SJCRH30 (cell line): ENCODE data around the gene PIK3C2G. TPM values are rescaled to one million over a fixed set of nuclear protein-coding genes. Genes with fewer than 3 reads are reported as not detected.
"Not testable (repeated sequence)": the region's sequence is repeated elsewhere in the genome, so short reads cannot be mapped to it uniquely, and the experiment has no call there.

ENCODE experiments used
- DNase-seq, 2 experiments: peaks; one replicate each; pipeline ENCODE4 v3.0.0-alpha.2; 2015 to 2020
- H3K27ac ChIP-seq: fragments of 250-450 bp; sonication (Bioruptor Pico); 2 replicates; pipeline ENCODE4 v1.5.1; 2020; ENCODE audit warnings: mild to moderate bottlenecking, moderate library complexity
- H3K27me3 ChIP-seq: fragments of 250-450 bp; sonication (Bioruptor Pico); 2 replicates; pipeline ENCODE4 v1.5.1; 2020; ENCODE audit warnings: mild to moderate bottlenecking, moderate library complexity
- H3K36me3 ChIP-seq: fragments of 250-450 bp; sonication (Bioruptor Pico); 2 replicates; pipeline ENCODE4 v1.5.1; 2020; ENCODE audit warnings: mild to moderate bottlenecking, moderate library complexity
- H3K4me1 ChIP-seq: fragments of 250-450 bp; sonication (Bioruptor Pico); 2 replicates; pipeline ENCODE4 v1.5.1; 2020; ENCODE audit warnings: mild to moderate bottlenecking, moderate library complexity
- H3K4me3 ChIP-seq: fragments of 250-450 bp; sonication (Bioruptor Pico); 2 replicates; pipeline ENCODE4 v1.5.1; 2020; ENCODE audit warnings: mild to moderate bottlenecking, moderate library complexity
- H3K9me3 ChIP-seq: fragments of 250-450 bp; sonication (Bioruptor Pico); replicated peaks from 2 replicates; pipeline ENCODE4 v1.5.1; 2020; ENCODE audit warnings: mild to moderate bottlenecking, moderate library complexity
- total RNA-seq: library from RNA; depleted of rRNA; stranded (reverse); fragments of >200 nt; shearing (Covaris generic); gene quantifications from 2 replicates; pipeline ENCODE4 v1.2.3, GENCODE V29; 2014

PIK3C2G gene
- total RNA-seq, 1 experiment from 2014 or later, result 0.04 TPM

DNA sequence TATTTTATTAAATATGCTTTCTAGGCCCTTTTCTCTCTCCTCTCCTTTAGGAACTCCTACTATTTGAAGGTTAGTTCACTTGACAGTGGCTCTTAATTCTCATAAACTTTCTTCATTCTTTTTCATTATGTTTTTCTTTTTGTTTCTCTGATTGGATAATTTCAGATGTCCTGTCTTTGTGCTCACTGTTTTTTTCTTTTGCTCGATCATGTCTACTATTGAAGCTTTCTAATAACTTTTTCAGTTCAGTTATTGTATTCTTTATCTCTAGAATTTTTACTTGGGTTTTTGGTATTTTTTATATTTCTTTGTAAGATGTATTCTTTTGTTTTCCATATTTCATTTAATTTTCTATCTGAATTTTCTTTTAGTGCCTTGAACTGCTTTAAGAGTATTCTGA, 261.5 kb downstream of the PIK3C2G start:
- H3K4me3 ChIP-seq, result no peak overlapping the region
- 0 out of 2 replicates have a peak, but pooled peaks cover 7% of the 10 kb centered on the region for H3K9me3 ChIP-seq
- H3K4me1 ChIP-seq, result no peaks in the 10 kb centered on the region
- no peaks in the 10 kb centered on the region for H3K36me3 ChIP-seq
- no peak overlapping the region for H3K27ac ChIP-seq
- no peak for DNase-seq
- no peaks in the 10 kb centered on the region for H3K27me3 ChIP-seq

DNA sequence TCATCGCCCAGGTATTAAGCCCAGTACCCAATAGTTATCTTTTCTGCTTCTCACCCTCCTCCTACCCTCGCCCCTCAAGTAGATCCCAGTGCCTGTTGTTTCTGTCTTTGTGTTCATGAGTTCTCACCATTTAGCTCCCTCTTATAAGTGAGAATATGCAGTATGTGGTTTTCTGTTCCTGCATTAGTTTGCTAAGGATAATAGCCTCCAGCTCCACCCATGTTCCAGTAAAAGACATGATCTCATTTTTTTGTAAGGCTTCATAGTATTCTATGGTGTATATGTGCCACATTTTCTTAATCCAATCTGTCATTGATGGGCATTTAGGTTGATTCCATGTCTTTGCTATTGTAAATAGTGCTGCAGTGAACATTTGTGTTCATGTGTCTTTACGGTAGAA, 281.2 kb downstream of the PIK3C2G start:
- H3K4me3 ChIP-seq, H3K27ac ChIP-seq, DNase-seq, H3K36me3 ChIP-seq, H3K27me3 ChIP-seq, H3K9me3 ChIP-seq, H3K4me1 ChIP-seq: not testable (repeated sequence)

DNA sequence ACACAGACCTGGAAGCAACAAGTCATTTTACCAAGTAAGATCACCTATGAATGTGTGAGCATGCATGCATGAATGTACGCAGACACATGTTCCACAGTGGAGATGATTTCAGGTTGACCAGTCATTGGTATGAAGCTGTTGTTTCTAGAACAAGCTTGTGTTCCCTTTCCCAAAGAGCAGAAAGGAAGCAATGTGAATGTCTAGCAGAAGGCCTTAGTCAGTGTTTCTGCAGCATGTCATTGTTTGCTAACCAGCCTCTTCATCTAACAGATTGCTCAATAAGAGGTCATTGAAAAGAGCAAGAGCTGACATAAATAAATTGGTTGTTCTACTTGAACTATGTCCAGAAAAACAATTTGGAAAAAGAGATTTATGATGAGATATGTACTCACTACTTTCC, 285.1 kb downstream of the PIK3C2G start:
- Histone ChIP-seq H3K36me3 (no peaks in the 10 kb centered on the region), H3K4me3 (no peak overlapping the region), H3K9me3 (no peaks in the 10 kb centered on the region; the same call in 1 of the 2 replicates), H3K27ac (no peak overlapping the region), H3K27me3 (no peaks in the 10 kb centered on the region), H3K4me1 (no peaks in the 10 kb centered on the region)
- DNase-seq, result no peak

DNA sequence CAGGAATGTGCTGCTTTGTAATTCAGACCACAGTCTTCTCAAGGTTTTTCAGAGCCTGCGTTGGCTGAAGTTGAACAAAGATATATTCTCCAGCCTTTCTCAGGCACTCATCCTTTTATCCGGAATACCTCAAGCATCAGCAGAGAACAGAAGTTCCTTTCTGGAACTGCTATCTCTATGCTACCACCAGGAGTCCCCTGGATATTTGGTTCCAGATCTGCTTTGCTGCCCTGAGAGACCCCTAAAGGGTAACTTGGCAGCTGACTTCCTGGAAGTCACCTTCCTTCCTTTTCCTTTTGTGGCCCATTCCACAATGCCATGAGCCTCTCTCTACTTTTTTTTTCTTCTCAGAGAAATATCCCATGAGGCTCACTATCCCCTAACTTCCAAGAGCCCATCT, 288.3 kb downstream of the PIK3C2G start:
- no peak overlapping the region for H3K27ac ChIP-seq
- peak in 1 of 2 experiments; percentile 10 for DNase-seq
- no peaks in the 10 kb centered on the region for H3K36me3 ChIP-seq
- no peak overlapping the region for H3K4me3 ChIP-seq
- no peaks in the 10 kb centered on the region for H3K4me1 ChIP-seq
- H3K27me3 ChIP-seq, result no peaks in the 10 kb centered on the region
- no peaks in the 10 kb centered on the region; the same call in 1 of the 2 replicates for H3K9me3 ChIP-seq

DNA sequence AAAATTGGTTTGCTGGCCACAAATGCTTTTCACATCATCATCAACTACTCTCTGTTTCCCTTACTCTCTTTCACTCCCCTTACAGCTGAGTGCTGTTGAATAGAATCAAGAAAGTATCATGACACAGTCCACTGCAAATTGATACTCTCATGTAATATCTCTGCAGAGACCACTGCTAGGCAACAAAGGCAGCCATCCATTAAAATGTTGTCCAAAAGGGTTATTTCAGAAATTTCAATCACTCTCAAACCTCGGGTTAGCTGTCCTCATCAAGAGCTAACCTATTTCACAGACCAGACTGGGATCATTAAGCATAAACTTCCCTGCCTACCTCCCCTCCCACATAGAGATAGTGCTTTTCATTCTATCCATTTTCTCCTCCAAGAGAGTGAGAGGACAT, 289.8 kb downstream of the PIK3C2G start:
- Histone ChIP-seq H3K4me3 (no peak overlapping the region), H3K36me3 (no peaks in the 10 kb centered on the region), H3K27me3 (no peaks in the 10 kb centered on the region), H3K27ac (no peak overlapping the region), H3K9me3 (no peaks in the 10 kb centered on the region; the same call in 1 of the 2 replicates), H3K4me1 (no peaks in the 10 kb centered on the region)
- DNase-seq, result no peak

DNA sequence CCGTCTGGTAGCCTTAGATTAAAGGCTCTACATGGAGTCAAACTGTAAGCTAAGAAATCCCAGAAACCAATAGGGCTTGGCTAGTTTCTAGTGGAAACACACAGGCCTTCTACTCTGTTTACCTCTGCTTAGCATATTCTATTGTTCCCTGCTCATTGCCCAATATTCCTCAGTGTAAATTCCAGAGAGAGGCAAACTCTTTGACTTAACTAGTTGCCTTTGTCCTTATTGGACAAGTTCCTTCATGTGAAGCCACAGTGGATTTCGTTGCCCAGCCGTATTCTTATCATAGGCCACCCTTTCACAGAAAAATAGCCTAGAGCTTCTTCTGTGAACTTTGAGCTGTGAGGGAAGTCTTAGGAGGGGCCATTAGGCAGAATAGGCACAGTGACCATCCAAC, 290.4 kb downstream of the PIK3C2G start:
- no peaks in the 10 kb centered on the region; the same call in 1 of the 2 replicates for H3K9me3 ChIP-seq
- no peak overlapping the region for H3K4me3 ChIP-seq
- no peak for DNase-seq
- no peak overlapping the region for H3K27ac ChIP-seq
- H3K27me3 ChIP-seq, result no peaks in the 10 kb centered on the region
- H3K36me3 ChIP-seq, result no peaks in the 10 kb centered on the region
- H3K4me1 ChIP-seq, result no peaks in the 10 kb centered on the region

DNA sequence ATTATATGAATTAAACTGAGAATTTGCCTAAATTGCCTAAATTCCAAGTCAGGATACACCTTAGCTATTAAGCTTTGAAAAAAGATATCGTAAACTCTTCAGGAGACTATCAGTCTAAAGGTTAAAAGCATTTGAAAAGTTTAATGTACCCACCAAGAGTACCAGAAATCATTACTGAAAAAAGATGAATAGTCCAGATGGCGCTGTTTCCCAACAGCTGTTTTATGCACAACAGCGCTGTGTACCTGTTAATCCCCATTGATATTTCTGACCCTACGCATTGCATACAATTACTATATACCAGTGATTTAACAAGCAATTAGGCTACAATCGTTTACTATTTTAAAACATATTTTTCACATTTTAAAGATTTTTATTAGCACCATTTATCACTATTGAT, 291.5 kb downstream of the PIK3C2G start:
- Histone ChIP-seq H3K36me3 (no peaks in the 10 kb centered on the region), H3K9me3 (no peaks in the 10 kb centered on the region; the same call in 1 of the 2 replicates), H3K4me1 (no peaks in the 10 kb centered on the region), H3K4me3 (no peak overlapping the region), H3K27ac (no peak overlapping the region), H3K27me3 (no peaks in the 10 kb centered on the region)
- peak in 1 of 2 experiments; percentile 9 for DNase-seq

DNA sequence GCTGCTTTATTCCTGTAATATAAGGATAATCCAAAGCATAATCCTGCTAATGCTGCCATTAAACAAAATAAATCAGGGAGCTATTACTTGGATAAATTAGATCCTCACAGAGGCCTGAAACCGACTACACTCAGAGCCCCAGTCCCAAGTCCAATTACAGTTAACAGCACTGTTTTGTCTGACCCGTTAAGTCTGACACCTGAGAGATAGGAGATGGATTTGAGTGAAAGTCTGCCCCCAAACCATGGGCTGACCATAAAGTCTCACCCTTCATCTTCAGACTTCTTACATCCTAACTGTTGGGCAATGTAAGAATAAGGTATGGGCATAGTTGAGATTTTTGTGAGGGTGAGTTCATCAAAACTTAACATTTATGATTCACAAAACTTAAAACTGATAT, 294.8 kb downstream of the PIK3C2G start:
- H3K36me3 ChIP-seq, result no peaks in the 10 kb centered on the region
- H3K27me3 ChIP-seq, result no peaks in the 10 kb centered on the region
- DNase-seq, result no peak
- no peak overlapping the region for H3K27ac ChIP-seq
- H3K9me3 ChIP-seq, result no peaks in the 10 kb centered on the region; the same call in 1 of the 2 replicates
- no peaks in the 10 kb centered on the region for H3K4me1 ChIP-seq
- no peak overlapping the region for H3K4me3 ChIP-seq

DNA sequence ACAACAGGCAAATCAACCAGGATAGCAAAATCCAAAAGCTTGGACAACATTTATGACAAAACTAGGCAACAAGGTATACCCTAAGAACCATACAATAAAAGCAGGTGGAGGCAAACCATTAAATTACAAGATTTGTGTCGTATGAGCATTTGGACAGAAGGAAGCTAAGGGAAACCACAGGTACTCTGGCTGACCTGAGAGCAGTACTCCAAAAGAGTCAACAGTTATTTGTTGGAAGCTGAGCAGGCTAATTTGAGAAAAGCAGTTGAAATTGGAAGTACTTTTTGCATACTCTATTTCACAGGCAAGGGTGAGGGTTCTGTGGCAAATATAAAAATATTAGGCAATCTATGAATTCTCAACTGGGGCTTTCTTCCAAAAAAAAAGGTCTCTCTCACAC, 297.9 kb downstream of the PIK3C2G start:
- no peak overlapping the region for H3K27ac ChIP-seq
- no peak for DNase-seq
- H3K36me3 ChIP-seq, result no peaks in the 10 kb centered on the region
- H3K4me1 ChIP-seq, result no peaks in the 10 kb centered on the region
- H3K9me3 ChIP-seq, result no peaks in the 10 kb centered on the region
- H3K27me3 ChIP-seq, result no peaks in the 10 kb centered on the region
- H3K4me3 ChIP-seq, result no peak overlapping the region

DNA sequence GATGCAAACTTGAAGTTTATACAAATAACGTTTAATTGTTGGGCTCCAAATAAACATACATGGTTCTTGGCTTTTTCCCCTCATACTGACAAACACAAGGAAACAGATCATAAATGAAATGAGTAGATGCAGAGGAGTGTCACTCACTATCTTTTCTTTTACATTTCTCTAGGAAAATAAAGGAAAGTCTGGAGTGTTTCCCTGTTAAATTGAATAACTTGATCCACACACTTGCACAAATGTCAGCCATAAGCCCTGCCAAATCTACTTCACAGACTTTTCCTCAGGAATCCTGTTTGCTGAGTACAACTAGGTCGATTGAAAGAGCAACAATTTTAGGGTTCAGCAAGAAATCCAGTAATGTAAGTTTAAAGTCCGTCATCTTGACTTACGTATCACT, 301.2 kb downstream of the PIK3C2G start:
- Histone ChIP-seq H3K4me1 (no peaks in the 10 kb centered on the region), H3K27ac (no peak overlapping the region), H3K4me3 (no peak overlapping the region), H3K9me3 (no peaks in the 10 kb centered on the region), H3K36me3 (no peaks in the 10 kb centered on the region), H3K27me3 (no peaks in the 10 kb centered on the region)
- DNase-seq, result no peak

DNA sequence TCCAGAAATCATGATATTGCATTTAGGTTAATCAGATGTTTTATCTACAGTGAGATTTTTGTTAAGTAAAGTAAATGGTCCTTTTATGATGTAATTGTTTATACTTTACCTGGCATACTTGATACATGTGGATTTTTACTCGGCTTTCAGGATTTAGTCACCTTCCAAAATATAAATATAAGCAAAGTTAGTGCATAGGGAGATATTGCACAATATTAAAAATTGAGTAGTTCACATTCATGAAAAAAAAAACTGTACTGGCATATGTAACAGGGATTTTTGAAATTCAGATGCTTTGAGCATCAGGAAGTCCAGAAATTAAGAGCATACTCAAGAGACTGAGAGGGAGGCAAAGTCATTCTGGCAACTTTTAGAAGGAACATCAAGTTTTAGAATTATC, 303.0 kb downstream of the PIK3C2G start:
- Histone ChIP-seq H3K27ac (no peak overlapping the region), H3K27me3 (no peaks in the 10 kb centered on the region), H3K4me1 (no peaks in the 10 kb centered on the region), H3K36me3 (no peaks in the 10 kb centered on the region), H3K4me3 (no peak overlapping the region), H3K9me3 (no peaks in the 10 kb centered on the region)
- DNase-seq, result no peak

DNA sequence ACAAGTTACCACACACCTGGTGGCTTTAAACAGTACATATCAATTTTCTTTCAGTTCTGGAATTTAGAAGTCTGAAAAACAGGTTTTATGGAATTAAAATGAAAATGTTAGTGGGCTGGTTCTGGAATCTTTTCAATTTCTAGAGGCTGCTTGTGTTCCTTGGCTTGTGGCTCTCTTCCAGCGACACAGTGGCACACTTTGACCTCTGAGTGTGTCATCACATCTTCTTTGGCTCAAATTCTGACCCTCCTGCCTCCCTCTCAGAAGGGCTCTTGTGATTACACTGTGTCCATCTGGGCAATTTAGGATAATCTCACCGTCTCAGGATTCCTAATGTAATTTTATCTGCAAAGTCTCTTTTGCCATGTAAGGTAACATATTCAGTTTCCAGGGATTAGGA, 306.5 kb downstream of the PIK3C2G start:
- Histone ChIP-seq H3K27ac (no peak overlapping the region), H3K36me3 (no peaks in the 10 kb centered on the region), H3K9me3 (no peaks in the 10 kb centered on the region), H3K4me3 (no peak overlapping the region), H3K4me1 (no peaks in the 10 kb centered on the region), H3K27me3 (no peaks in the 10 kb centered on the region)
- peak in 1 of 2 experiments; percentile 5 for DNase-seq

DNA sequence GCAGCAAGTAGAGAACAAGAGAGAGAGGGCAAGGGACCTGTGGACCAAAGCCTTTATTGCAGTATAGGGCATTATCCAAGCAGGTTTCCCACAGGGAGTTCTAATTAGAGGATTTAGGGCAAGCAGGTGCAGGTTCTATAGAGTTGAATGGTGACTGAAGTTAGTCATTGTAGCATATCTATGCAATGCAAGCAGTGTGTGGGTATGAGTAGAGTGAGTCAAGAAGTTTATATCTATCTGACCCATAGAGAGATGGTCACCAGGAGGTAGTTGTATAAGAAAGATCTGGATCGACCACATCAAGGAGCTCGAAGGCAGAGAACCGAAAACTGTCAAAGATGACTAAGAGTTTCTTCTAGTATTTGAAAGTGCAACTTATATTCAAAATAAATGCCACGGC, 309.2 kb downstream of the PIK3C2G start:
- Histone ChIP-seq H3K4me3 (no peak overlapping the region), H3K36me3 (no peaks in the 10 kb centered on the region), H3K9me3 (no peaks in the 10 kb centered on the region), H3K4me1 (no peaks in the 10 kb centered on the region), H3K27me3 (no peaks in the 10 kb centered on the region), H3K27ac (no peak overlapping the region)
- no peak for DNase-seq

DNA sequence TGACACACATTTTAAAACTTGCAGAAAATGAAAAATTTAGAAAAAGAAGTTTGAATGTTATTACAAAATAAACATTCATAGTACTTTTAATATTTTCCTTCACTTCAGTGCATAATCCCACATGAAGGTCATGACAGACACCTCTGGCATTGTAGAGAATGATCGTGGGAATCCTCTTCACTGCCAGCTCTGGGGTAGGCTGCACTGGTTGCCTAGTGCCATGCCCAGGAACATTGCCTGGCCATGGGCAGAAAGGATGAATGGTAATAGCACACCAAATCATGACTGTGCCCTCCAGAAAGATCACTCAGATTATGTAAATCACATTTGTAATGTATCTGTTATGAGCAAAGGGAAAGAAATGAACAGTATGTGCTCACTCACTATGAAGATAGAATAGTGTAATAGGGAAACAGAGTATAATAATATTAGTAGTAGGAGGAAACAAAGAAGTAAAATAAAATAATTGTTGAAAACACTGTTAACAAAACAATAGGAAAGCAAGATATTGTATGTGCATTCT, 314.8 kb downstream of the PIK3C2G start:
- Histone ChIP-seq H3K4me1 (no peaks in the 10 kb centered on the region), H3K4me3 (no peak overlapping the region), H3K36me3 (0 out of 2 replicates have a peak, but pooled peaks cover 3% of the 10 kb centered on the region), H3K27ac (no peak overlapping the region), H3K27me3 (no peaks in the 10 kb centered on the region), H3K9me3 (no peaks in the 10 kb centered on the region)
- DNase-seq, result no peak

DNA sequence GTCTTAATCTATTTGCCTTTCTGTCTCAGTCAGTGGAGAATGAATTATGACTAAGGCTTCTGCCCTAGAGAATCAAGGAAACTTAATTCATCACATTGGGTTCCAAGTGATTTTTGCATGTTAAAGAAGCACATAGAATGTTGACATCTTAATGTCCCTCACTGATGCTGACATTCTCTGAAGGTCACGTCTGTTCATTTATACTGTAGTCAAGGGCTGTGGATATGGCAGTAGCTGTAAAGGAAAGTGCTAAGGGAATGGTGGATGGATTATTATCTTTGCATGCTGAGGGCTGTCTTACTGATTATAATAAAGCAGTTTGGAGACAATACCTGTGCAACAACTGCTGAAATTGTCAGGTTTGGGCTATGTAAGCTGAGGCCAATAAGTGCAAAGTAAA, 315.3 kb downstream of the PIK3C2G start:
- H3K9me3 ChIP-seq, result no peaks in the 10 kb centered on the region
- H3K27me3 ChIP-seq, result no peaks in the 10 kb centered on the region
- no peaks in the 10 kb centered on the region for H3K4me1 ChIP-seq
- H3K36me3 ChIP-seq, result 0 out of 2 replicates have a peak, but pooled peaks cover 3% of the 10 kb centered on the region
- no peak for DNase-seq
- no peak overlapping the region for H3K4me3 ChIP-seq
- H3K27ac ChIP-seq, result no peak overlapping the region

DNA sequence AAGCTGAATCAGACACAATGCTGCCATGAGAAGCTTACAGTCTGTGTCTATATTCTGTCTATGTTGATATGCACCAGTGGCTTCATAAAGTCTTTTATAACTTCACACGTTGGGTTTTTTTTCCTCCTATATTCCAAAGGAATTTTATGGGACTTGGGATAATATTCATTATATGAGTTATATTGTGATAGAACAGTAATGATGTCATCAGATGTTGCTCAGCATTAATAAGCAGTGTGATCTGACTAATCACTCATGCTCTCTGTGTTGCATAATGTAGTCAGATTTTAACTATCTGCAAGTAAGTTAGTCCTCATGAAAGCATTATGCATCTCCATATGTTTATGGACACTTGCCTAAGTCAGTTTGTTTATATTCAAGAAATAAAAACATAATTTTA, 316.9 kb downstream of the PIK3C2G start:
- Histone ChIP-seq H3K9me3 (no peaks in the 10 kb centered on the region), H3K27me3 (no peaks in the 10 kb centered on the region), H3K4me3 (no peak overlapping the region), H3K27ac (no peak overlapping the region), H3K36me3 (0 out of 2 replicates have a peak, but pooled peaks cover 3% of the 10 kb centered on the region), H3K4me1 (no peaks in the 10 kb centered on the region)
- no peak for DNase-seq
